ENCODE measurements around the gene DDX56. TPM values are rescaled to one million over a fixed set of nuclear protein-coding genes. Genes with fewer than 3 reads are reported as not detected.
A peak's percentile ranks its signal among the peaks of the same experiment; 100 is the strongest.
"Not testable (repeated sequence)": the region's sequence is repeated elsewhere in the genome, so short reads cannot be mapped to it uniquely, and the experiment has no call there.

DDX56 gene
- total RNA-seq, 1 donor from 2014 or later: 71.6 TPM

DNA sequence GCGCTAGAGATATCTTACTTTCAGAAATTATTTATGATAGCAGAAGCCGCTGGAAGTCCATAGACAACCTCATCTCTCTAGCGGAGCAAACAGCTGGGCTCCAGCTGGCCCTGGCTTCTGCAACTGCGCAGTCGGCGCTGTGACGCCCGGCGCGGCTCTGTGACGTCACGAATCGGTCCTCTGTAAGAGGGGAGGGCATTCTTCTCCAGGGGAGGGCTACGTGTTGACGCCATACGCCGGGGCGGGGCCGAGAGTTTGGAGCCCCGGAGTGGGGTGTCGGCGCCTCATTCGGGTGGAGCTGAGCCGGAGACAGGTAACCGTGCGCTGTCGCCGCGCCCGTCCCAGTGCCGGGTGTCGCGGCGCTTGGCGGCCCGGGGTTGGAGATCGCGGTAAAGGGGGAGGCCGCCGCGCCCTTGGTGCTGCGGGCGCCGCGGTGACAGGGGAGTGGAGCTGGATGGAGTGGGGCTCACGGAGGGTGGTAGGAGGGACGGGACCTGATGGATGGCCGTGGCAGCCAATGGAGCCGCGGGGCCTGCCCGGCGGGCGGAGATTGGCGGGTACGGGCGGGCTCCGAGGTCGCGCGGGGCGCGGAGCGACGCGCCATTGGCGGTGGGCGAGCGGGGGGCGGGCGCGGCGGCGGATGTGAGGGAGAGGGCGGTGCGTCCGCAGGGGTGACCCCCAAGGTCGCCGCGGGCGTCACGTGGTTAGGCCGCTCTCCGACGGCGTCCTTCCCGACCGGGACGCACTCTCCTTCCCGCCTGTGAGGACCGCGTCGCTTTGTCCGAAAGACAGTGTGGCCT lies 32.8 kb upstream of the DDX56 start, which contains the start of gene OGDH:
OGDH (plus strand) TSS at position 287 of the 800 bp plus-strand sequence. CDS start 17,717 bp downstream, outside the sequence.
- H3K4me1 Mint-ChIP-seq (ENCODE audit: unreplicated experiment): peaks cover 13% of the 10 kb centered on the region
- TF ChIP-seq, protein P1, sequence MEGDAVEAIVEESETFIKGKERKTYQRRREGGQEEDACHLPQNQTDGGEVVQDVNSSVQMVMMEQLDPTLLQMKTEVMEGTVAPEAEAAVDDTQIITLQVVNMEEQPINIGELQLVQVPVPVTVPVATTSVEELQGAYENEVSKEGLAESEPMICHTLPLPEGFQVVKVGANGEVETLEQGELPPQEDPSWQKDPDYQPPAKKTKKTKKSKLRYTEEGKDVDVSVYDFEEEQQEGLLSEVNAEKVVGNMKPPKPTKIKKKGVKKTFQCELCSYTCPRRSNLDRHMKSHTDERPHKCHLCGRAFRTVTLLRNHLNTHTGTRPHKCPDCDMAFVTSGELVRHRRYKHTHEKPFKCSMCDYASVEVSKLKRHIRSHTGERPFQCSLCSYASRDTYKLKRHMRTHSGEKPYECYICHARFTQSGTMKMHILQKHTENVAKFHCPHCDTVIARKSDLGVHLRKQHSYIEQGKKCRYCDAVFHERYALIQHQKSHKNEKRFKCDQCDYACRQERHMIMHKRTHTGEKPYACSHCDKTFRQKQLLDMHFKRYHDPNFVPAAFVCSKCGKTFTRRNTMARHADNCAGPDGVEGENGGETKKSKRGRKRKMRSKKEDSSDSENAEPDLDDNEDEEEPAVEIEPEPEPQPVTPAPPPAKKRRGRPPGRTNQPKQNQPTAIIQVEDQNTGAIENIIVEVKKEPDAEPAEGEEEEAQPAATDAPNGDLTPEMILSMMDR (IDR thresholded peaks at IDR 0.05; ENCODE audit: unreplicated experiment): no peak
- H3K9me3 Mint-ChIP-seq (ENCODE audit: unreplicated experiment): no peaks in the 10 kb centered on the region
- peak within 1 kb of the TSS; percentile 92 for H3K27ac Mint-ChIP-seq (ENCODE audit: unreplicated experiment)
- peak; percentile 99 for DNase-seq (ENCODE audit: low spot score)
- peak within 1 kb of the TSS; percentile 97 for H3K4me3 Mint-ChIP-seq (ENCODE audit: unreplicated experiment)
- peaks cover 5% of the 10 kb centered on the region for H3K36me3 Mint-ChIP-seq (ENCODE audit: low read depth, unreplicated experiment)
- peaks cover 6% of the 10 kb centered on the region for H3K27me3 Mint-ChIP-seq (ENCODE audit: unreplicated experiment)

DNA sequence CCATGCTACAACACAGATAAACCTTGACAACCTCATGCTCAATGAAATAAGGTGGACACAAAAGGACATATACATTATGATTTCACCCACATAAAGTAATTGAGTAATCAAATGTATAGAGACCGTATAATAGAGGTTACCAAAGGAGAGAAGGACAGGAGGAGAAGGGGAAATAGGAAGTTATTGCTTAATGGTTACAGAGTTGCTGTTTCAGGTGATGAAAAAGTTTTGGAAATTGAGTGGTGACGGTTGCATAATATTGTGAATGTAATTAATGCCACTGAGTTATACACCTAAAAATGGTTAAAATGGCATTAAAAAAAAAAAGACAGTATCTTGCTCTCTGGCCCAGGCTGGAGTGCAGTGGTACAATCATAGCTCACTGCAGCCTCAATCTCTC lies 31.2 kb upstream of the DDX56 start:
- Mint-ChIP-seq H3K4me1 (ENCODE audit: unreplicated experiment) (peaks cover 13% of the 10 kb centered on the region), H3K36me3 (ENCODE audit: low read depth, unreplicated experiment) (peaks cover 5% of the 10 kb centered on the region), H3K27ac (ENCODE audit: unreplicated experiment) (peak overlapping the region; percentile 15), H3K9me3 (ENCODE audit: unreplicated experiment) (no peaks in the 10 kb centered on the region), H3K4me3 (ENCODE audit: unreplicated experiment) (no peak overlapping the region), H3K27me3 (ENCODE audit: unreplicated experiment) (peaks cover 6% of the 10 kb centered on the region)
- TF ChIP-seq, protein P1 (IDR thresholded peaks at IDR 0.05; ENCODE audit: unreplicated experiment): no peak
- DNase-seq (ENCODE audit: low spot score): no peak

DNA sequence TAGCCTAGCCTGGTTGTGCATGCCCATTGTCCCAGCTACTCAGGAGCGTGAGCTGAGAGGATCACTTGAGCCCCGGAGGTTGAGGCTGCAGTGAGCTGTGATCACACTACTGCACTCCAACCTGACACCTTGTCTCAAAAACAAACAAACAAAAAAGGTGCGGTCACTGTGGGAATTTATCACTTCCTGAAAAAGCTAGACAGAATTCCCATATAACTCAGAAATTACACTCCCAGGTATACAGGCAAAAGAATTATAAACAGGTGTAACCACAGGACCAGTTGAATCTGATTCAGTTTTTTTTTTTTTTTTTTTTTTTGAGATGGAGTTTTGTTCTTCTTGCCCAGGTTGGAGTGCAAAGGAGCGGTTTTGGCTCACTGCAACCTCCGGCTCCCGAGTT lies 29.5 kb upstream of the DDX56 start:
- H3K4me1 Mint-ChIP-seq (ENCODE audit: unreplicated experiment): peaks cover 10% of the 10 kb centered on the region
- H3K9me3 Mint-ChIP-seq (ENCODE audit: unreplicated experiment): no peaks in the 10 kb centered on the region

DNA sequence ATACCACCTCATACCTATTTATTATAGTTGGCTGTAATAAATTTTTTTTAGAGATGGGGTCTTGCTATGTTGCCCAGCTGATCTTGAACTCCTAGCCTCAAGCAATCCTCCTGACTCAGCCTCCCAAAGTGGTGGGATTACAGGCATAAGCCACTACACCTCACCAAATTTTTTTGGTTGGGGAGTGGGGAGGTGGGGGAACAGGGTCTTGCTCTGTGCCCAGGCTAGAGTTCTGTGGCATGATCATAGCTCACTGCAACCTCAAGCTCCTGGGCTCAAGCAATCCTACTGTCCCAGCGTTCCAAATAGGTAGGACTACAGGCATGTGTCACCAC lies 28.8 kb upstream of the DDX56 start:
- Mint-ChIP-seq H3K4me1 (ENCODE audit: unreplicated experiment) (peaks cover 9% of the 10 kb centered on the region), H3K4me3 (ENCODE audit: unreplicated experiment) (no peak overlapping the region), H3K27ac (ENCODE audit: unreplicated experiment) (no peak overlapping the region), H3K36me3 (ENCODE audit: low read depth, unreplicated experiment) (peaks cover 5% of the 10 kb centered on the region), H3K27me3 (ENCODE audit: unreplicated experiment) (peaks cover 8% of the 10 kb centered on the region), H3K9me3 (ENCODE audit: unreplicated experiment) (no peaks in the 10 kb centered on the region)
- TF ChIP-seq, protein P1 (IDR thresholded peaks at IDR 0.05; ENCODE audit: unreplicated experiment): no peak
- DNase-seq (ENCODE audit: low spot score): no peak

More for the DNA sequence above, 29.5 kb upstream of the DDX56 start:
- no peak overlapping the region for H3K27ac Mint-ChIP-seq (ENCODE audit: unreplicated experiment)
- no peak overlapping the region for H3K4me3 Mint-ChIP-seq (ENCODE audit: unreplicated experiment)
- peaks cover 5% of the 10 kb centered on the region for H3K36me3 Mint-ChIP-seq (ENCODE audit: low read depth, unreplicated experiment)
- DNase-seq (ENCODE audit: low spot score): no peak
- H3K27me3 Mint-ChIP-seq (ENCODE audit: unreplicated experiment): peaks cover 8% of the 10 kb centered on the region
- TF ChIP-seq, protein P1 (IDR thresholded peaks at IDR 0.05; ENCODE audit: unreplicated experiment): no peak

DNA sequence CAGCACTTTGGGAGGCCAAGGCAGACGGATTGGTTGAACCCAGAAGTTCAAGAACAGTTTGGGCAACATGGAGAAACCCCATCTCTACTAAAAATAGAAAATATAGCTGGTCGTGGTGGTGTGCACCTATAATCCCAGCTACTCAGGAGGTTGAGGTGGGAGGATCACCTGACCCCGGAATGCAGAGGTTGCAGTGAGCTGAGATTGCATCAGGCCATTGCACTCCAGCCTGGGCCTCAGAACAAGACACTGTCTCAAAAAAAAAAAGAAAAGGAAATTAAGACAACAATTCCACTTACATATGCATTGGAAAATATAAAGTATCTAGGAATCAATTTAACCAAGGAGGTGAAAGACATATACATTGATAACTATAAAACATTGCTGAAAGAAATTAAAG lies 25.5 kb upstream of the DDX56 start:
- Mint-ChIP-seq H3K27ac (ENCODE audit: unreplicated experiment) (no peak overlapping the region), H3K9me3 (ENCODE audit: unreplicated experiment) (no peaks in the 10 kb centered on the region), H3K27me3 (ENCODE audit: unreplicated experiment) (peaks cover 3% of the 10 kb centered on the region), H3K36me3 (ENCODE audit: low read depth, unreplicated experiment) (no peaks in the 10 kb centered on the region), H3K4me1 (ENCODE audit: unreplicated experiment) (no peaks in the 10 kb centered on the region), H3K4me3 (ENCODE audit: unreplicated experiment) (no peak overlapping the region)
- DNase-seq (ENCODE audit: low spot score): no peak
- TF ChIP-seq, protein P1 (IDR thresholded peaks at IDR 0.05; ENCODE audit: unreplicated experiment): no peak

DNA sequence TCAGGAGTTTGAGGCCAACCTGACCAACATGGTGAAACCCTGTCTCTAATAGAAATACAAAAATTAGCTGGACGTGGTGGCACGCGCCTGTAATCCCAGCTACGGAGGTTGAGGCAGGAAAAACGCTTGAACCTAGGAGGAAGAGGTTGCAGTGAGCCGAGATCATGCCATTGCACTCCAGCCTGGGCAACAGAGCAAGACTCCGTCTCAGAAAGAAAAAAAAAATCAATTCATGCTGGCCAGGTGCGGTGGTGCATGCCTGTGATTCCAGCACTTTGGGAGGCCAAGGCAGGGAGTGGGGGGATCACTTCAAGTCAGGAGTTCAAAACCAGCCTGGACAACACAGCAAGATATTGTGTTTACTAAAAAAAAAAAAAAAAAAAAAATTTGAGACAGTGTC lies 23.5 kb upstream of the DDX56 start:
- H3K4me3 Mint-ChIP-seq (ENCODE audit: unreplicated experiment); DNase-seq (ENCODE audit: low spot score); H3K9me3 Mint-ChIP-seq (ENCODE audit: unreplicated experiment); H3K4me1 Mint-ChIP-seq (ENCODE audit: unreplicated experiment); H3K27ac Mint-ChIP-seq (ENCODE audit: unreplicated experiment); H3K27me3 Mint-ChIP-seq (ENCODE audit: unreplicated experiment); H3K36me3 Mint-ChIP-seq (ENCODE audit: low read depth, unreplicated experiment): not testable (repeated sequence)

All from endothelial cell (in vitro differentiated cells).